Measurements from ENCODE around the gene MYOF.

DNA sequence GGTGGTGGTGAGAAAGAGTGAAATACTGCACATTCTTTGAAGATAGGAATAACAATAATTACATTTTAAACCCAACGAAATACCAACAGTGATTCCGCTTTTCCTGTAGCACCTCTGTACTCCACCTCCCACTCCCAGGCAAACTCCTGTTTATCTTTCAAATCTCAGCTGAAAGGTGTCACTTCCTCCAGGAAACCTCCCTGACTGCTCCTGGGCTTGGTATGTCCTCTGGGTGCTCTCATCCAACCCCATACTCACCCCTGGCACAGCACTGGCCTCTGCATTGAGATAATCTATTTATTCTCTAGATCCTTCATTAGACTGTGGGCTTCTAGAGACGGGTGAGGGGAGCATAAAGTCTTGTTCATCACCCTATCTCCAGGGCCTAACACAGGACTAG, 148.0 kb downstream of the MYOF start:
- TF ChIP-seq POLR2A (IDR thresholded peaks at IDR 0.05; ENCODE audit: low read length), result no peak
- TF ChIP-seq GATA1 (IDR thresholded peaks at IDR 0.05; ENCODE audit: low read depth, low read length), result no peak

Measured in erythroblast (primary cell).